Stimulated activated CD4-positive, alpha-beta T cell treated with anti-CD3 and anti-CD28 coated beads, Interleukin-15, amount 100 ng/mL, for 48 hours (primary cell): Measurements from ENCODE around the gene LIF.
A peak's percentile ranks its signal among the peaks of the same experiment; 100 is the strongest.
"Not testable (repeated sequence)": the region's sequence is repeated elsewhere in the genome, so short reads cannot be mapped to it uniquely, and the experiment has no call there.

Experiments
- DNase-seq, 2 donors: peaks; one replicate each; pipeline ENCODE4 v3.0.0-alpha.2; 2020; ENCODE audit warnings: low read depth in 2 of 2

Gene LIF

GRCh38 chr22:30209642-30210041 lies 36.9 kb downstream of the LIF start:
- no peak for DNase-seq

DNA sequence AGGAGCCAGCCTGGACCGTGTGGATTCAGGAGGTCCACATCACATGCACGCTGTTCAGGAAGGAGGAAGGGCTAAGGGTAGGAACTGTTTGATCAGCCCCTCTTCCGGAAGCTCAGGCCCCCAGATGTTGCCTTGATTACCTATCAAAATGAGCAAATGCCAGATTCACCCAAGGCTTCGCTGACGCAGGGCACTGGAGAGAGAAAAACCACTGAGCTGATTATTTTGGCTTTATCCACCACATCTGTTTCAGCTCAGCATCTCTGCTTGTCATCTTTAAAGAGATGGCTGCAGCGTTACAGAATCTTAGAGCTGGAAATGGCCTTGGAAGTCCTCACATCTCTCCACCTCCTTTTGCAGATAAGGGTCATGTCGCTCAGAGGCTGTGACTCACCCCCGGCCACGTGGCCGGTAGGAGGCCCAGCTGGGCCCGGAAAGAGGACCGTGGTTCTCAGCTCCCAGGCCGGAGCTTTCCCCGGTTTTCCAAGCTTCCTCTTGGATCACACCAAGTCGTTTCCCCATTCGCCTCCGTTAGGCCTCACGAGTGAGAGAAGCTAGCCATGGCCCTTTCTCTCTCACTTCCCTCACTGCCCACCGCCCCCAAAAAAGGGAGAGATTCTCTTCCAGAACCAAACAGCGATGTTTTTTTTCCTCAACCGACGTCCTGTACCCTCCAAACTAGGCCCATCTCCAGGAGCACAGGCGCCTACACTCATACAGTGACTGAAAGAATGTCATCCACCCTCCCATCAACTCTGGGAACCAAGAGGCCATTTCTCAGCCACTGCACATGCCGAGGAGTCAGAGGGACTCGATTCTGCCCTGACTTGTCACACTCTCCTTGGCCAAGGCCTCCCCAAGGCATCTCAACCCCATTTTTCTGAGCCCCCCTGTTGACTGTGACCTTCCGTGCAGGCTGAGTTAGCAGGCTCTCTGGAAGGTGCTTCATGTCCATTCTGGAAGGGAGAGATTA lies 37.6 kb downstream of the LIF start:
- DNase-seq = no peak

DNA sequence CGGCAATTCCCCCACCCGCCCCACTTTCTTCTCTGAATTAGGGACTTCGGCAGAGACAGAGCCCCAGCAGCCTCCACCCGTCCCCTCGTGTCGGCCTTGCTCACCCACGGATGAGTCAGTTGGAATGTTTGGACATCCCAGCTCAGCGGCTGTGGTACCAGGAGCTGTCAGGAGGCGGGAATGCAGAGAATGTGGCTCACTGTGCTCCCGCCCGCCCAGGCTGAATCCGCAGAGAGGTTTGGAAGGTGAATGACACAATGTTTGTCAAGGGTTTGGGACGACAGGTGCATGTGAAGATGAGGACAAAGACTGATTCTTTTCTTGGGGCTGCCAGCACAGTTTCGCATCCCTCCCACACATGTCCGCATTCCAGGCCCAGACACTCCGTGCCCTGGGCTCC lies 39.6 kb downstream of the LIF start:
- no peak for DNase-seq

DNA sequence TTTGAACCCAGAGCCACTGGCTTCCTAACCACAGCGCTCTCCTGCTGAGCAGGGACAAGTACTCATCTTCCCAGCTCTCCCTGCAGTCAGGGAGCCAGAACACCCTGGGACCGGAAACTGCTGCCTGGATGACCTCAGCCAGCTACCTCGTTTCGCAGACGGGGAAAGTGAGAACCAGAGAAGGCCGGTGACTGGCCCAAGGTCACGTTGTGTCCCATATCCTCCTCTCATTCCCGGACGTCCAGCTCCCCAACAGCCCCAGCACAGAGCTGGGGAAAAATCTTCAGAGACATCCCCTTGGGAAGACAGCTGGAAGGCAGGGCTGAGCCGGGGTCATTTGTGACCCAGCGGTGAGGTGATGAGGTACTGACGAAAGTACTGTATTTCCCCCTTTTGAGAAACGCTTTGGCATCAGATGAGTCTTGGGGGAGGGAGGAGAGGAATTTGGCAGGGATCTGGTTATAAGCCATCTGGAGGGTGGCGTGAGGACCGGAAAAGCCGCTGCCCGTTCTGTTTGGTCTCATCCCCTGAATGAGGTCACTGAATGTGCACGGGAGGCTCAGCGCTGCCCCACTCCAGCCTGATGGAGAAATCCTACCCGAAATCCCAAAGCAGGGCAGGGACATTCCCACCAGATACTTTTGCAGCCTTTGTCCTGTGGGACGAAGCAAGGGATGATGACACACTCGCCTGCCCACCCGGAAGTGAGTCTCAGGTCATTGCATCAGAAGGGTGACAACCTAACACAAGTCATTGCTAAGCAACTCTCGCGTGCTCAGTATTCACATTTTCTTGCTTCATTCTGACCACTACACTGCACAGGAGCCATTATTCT lies 41.1 kb downstream of the LIF start:
- no peak for DNase-seq

DNA sequence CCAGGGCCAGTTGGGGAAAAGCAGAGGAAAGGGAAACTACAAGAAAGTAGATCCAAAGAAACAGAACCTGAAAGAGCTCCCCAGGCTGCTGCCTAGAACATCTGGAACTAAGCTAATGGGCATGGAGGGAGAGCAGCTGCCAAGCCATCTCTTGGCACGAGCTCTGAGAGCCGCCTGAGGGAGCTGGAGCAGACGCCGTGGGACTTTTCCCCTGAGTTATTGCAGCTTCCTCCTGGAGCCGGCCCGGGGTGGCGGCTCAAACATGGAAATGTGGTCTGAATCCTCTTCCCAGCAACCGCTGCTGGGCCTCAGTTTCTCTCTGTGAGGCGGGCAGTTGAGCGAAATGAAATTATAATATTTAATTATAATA lies 41.8 kb downstream of the LIF start:
- DNase-seq = no peak

DNA sequence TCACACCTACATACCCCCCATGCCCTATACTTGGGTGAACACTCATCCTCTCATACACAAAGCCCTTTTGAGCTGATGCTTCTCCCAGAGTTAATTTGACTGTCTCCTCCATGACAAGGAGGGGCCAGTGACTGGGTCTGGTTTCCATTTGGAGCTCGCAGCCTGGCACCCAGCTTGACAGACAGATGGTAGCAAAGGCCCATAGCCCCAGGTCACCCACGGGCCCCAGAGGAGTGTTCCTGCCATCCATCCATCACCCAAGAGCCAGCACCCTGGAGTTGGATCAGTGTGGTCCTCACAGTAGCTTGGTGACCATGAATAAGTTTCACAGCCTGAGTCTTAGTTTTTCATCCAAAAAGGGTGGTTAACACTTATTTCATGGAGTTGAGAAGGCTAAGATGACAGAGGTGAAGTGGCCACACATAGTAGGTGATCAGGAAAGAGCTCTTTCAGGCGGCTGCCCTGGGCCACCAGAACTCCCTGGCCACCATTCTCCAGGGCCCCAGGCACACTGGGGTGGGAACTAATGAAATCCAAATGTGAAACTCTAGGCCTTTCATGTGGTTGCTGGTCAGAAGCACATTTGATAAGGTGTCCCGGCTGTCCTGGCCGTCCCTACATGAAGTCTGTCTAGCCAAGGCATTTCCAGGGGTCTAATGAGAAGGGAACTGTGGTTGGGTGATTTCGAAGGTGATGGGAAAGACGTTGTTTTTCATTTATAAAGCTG lies 42.4 kb downstream of the LIF start:
- no peak for DNase-seq

- no peak for DNase-seq
Observed at GRCh38 chr22:30202531-30203006, 44.0 kb downstream of the LIF start.

- DNase-seq = no peak
Observed at GRCh38 chr22:30201945-30202344, 44.6 kb downstream of the LIF start.

- DNase-seq = not testable (repeated sequence)
Observed at GRCh38 chr22:30200905-30201304, 45.7 kb downstream of the LIF start.

DNA sequence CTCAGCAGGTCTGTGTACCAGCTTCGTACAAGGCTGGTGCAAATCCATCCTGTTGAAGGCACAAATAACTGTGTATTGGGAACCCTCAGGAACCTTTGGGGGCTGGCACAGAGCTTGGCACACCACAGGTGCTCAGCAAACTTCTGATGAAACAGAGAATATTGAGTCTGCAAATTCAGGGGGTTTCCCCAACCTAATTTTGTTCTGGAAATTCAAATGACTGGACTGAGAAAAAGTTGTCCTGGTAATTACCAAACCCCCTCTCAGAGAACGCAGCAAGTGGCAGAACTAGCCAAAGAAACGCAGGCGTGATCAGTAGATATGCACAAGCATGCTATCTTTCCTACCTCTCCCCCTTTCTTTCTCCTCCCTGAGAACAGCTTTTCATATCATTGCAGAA lies 47.6 kb downstream of the LIF start:
- DNase-seq = no peak

GRCh38 chr22:30198152-30198825 lies 48.3 kb downstream of the LIF start:
- no peak for DNase-seq

GRCh38 chr22:30197389-30197788 lies 49.2 kb downstream of the LIF start:
- no peak for DNase-seq

- no peak for DNase-seq
Observed at GRCh38 chr22:30196880-30197336, 49.7 kb downstream of the LIF start.

DNA sequence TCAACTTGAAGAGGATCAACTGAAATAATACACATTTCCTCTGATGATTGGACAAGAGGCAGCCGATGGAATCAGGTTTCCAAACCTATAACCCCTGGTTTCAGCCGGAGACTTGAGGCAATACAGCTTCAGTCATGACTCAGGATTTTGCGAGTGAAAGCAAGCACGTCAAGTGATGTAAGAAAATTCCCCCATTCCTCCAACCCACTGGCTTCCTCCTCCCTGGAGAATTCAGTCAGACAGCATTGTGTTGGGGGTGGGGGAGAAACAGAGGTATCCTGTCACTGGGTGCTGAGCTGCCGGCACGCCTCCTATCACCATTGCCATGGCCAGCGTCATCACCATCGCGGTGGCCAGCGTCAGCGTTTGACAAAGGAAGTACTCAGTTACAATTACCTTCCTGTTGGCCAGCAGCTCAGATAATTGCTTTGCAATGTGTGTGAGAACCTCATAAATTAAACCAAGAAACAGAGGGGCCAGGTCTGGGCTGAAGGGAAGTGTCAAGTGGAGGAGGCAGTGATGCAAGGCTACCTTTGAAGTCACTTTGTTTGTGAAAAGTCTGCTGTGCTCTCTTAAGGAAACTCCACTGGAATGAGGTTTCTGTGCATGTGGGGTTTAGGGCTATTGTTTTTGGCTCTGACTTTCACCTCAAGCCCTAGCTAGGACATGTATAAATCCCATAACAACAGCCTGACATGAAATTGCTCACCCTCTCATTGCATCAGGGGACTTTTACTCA lies 50.2 kb downstream of the LIF start:
- DNase-seq = peak; percentile 33 to 49

DNA sequence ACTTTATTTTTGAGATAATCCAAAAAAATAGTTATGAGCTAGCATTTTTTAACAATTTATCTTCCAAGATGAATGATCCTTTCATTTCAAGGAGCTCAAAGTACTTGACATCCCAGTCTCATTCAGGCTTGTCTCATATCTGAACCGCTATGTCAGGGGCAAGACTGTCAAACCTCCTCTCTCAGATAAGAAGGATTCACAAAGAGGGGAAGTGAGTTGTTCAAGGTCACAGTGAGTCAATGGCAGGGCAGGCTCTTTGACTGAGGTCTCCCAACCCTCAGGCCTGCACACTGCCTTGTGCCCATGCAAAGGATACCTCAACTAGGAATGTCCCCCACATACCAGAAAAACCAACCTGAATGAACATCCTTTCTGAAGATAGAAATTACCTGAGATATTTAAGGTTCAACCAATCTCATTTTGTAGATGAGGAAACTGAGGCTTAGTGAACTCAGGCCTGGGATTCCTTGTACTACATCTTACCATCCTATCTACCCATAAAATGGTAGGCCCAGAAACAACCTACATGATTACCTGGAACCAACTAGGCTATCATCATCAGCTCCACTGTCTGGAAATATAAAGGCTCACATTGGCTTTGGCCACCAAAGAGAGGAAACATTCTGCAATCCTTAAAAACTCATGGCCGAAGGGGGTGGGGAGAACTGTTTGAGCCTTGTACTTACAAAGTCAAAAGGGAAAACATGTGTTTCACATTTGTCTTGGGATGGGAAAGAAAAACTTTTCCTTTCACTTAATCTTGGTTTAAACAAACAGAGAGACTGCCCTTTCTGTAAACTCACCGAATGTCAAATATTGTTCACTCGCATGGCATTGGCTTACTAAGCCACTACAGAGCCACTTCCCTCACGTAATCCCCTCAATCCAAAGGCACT lies 51.1 kb downstream of the LIF start:
- DNase-seq = no peak

DNA sequence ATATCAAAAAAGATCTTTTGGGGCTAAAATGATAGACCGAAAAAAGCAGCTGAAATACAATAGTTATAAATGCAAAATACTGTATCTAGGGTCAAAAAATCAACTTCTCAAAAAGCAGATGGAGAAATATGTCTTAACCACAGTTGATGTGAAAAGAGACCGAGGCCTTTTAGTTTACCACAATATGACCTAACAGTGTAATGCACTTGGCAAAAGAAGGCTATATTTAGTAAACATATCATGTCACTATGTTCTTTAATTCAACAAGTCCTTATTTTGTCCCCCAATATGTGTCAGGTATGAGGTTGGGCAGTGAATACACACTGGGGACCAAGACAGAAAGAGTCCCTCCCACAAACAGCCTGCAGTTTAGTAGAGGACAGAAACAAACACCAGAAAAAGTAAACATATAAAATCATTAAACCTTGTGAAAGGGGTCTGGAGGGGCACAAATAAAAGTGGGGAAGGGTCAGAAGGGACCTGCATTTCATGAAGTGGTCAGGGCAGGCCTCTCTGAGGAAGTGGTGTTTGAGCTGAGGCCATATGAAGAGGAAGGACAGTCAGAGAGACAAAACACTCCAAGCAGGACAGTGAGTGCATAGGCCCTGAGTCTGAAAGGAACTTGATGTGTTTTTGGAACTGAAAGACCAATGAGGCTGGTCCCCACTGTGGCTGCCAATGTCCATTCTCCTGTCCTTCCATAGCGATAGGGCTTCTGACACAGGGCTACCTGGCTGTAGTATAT lies 53.4 kb downstream of the LIF start:
- DNase-seq = no peak

DNA sequence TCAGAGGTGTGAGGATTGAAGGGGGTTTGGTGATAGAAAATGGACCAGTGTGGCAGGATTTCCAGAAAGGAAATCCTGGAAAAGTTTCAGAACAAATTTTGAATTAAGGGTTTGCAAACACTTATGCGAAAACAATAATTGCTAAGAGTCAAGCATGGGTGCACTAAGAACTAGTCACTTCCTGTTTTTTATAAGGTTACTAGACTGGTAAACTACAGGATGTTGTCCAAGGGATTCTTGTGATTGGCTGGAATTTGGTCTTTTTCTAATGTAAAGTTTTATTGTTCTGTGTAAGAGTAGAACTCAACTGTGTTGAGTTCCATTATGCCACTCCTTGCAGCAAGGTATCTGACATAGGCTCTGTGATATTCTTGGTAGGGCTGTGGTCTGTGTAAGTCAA lies 54.1 kb downstream of the LIF start:
- DNase-seq = no peak

DNA sequence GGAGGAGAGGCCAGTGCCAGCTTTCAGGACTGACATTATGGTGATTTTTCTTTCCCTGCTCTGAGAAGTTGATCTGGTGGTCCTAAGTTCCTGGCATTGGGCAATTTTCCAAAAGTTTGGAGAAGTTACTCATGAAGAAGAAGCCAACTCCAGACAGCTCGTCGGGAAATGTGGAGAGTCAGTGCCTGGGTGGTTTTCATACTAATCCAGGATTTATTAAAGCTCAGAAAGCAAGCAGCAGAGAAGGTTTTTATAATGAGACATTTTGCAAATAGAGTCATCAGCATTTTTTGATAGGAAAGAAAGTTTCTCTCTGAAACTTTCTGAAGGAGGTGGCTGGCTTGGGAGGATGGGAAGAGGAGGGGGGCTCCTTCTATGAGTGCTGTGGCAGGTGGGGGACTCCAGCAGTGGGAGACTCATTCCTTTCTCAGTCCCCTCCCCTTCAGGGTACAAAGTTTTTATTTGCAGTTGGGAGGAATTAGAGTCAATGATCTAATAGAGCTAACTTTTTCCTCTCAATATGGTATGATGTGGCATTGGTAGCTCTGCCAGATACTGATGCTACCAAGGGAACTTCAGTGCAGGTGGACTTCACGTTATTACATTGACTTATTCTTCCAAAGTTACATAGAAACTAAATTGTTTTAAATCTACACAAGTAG lies 55.4 kb downstream of the LIF start:
- DNase-seq = no peak
